ENCODE results near the gene NDRG2.

DNA sequence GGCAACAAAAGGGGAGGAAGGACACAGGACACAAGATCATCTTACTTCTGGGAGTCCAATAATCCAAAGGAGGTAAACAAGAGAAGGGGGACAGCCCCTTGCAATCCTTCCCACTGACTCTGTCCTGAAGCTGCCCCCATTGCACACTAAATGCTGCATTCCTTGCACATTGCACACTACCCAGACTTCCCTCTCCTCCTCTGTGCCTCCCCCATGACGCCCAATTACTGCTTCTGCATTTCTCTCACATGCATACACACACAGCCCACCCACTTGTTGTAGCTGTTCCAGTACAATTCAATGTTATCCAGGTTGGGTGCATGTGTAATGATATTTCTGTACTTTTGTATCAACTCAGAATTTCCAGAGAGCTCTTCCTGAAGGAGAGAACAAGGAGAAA is 5.5 kb downstream of the NDRG2 start:
- TF ChIP-seq POLR2A (IDR thresholded peaks at IDR 0.05; ENCODE audit: low read depth, low read length) (no peak), POU2F2 (IDR thresholded peaks at IDR 0.05; ENCODE audit: low read depth, low read length) (no peak), POLR2AphosphoS5 (IDR thresholded peaks at IDR 0.05; ENCODE audit: low read depth, low read length) (no peak), SPI1 (IDR thresholded peaks at IDR 0.05; ENCODE audit: low read depth, low read length) (no peak), TAF1 (IDR thresholded peaks at IDR 0.05; ENCODE audit: low read depth, low read length) (no peak)

Data from GM12891 (cell line).